ENCODE measurements around the gene SPATA12.

Gene SPATA12, protein sequence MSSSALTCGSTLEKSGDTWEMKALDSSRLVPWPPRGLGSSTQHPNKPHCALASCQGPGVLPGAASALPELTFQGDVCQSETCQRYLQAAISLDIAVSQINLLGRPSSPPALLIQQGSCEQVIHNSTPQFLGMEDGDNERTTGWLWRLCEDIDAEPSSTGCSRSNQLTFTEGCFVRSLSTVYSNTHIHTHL

DNA sequence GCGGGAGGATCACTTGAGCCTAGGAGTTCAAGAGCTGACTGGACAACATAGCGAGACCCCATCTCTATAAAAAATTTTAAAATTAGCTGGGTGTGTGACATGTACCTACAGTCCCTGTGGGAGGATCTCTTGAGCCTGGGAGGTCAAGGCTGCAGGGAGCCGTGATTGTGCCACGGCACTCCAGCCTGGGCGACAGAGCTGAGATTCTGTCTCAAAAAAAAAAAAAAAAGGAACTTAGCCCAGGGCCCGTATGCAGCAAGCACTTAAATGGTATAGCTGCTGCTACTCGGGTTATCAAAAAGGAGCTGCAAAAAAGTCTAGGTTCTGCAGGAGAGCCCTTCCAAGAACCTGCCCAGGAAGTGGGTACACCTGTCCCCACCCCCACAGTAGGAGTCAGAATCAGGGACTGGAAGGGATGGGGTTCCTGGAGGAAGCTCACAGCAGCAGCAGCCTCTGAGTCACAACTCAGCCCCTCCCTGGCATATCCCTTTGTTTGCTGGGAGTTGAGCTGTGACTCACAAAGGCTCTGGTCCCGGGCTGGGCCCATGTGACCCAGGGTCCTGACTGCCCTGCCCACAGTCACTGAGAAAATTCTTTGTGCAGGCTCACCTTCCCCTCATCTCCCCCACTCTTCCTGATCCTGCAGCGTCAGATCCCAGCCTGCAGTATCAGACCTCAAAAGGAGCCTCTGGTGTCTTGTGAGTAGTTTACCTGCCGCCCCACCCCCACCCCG is at the start of gene SPATA12:
SPATA12 (plus strand) TSS at position 576 of the 733 bp plus-strand sequence. CDS start 13,031 bp downstream, outside the sequence.
- peak; percentile 53 for DNase-seq (ENCODE audit: low read depth)

GRCh38 chr3:57011022-57011421 is 49.4 kb upstream of the SPATA12 start:
- DNase-seq (ENCODE audit: low read depth), result no peak

DNA sequence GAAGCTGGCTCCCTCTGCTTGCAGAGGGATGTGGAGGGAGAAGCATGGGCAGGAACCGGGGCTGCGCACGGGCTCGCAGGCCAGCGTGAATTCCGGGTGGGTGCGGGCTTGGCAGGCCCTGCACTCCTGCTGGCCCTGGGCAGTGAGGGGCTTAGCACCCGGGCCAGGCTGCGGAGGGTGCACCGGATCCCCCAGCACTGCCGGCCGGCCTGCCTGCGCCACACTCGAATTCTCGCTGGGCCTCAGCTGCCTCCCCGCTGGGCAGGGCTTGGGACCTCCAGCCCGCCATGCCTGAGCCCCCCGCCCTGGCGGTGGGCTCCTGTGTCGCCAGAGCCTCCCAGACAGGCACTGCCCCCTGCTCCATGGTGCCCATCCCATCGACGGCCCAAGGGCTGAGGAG is 47.6 kb upstream of the SPATA12 start:
- no peak for DNase-seq (ENCODE audit: low read depth)

GRCh38 chr3:57015350-57015729 is 45.1 kb upstream of the SPATA12 start:
- no peak for DNase-seq (ENCODE audit: low read depth)

- no peak for DNase-seq (ENCODE audit: low read depth)
These were observed 44.6 kb upstream of the SPATA12 start for GRCh38 chr3:57015912-57016311.

GRCh38 chr3:57017459-57017845 is 43.0 kb upstream of the SPATA12 start:
- DNase-seq (ENCODE audit: low read depth), result peak; percentile 45

GRCh38 chr3:57018246-57018645 is 42.2 kb upstream of the SPATA12 start:
- no peak for DNase-seq (ENCODE audit: low read depth)

GRCh38 chr3:57019057-57019456 is 41.4 kb upstream of the SPATA12 start:
- DNase-seq (ENCODE audit: low read depth), result no peak

- DNase-seq (ENCODE audit: low read depth), result no peak
These were observed 35.2 kb upstream of the SPATA12 start for GRCh38 chr3:57025237-57025636.

GRCh38 chr3:57026944-57027343 is 33.5 kb upstream of the SPATA12 start:
- no peak for DNase-seq (ENCODE audit: low read depth)

- DNase-seq (ENCODE audit: low read depth), result no peak
These were observed 31.1 kb upstream of the SPATA12 start for GRCh38 chr3:57029383-57029782.

- no peak for DNase-seq (ENCODE audit: low read depth)
These were observed 30.5 kb upstream of the SPATA12 start for GRCh38 chr3:57029924-57030323.

DNA sequence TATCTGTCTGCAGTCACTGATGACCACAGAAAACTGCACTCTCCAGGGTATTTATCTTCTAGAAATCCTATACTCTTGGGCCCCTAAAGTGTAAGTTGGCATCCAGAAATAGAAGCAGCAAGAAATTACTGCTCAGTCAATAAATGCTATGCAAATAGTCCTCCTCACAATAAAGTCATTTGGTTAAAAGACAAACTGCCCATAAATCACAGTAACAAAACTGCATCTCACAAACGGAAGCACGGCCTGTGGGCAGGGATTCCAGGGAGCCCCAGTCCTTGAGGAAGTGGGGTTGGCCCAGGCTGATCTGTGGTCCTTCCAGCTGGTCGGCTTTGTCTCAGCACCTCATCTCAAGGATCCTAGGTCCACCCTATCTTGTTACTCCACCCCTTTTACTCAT is 29.7 kb upstream of the SPATA12 start:
- no peak for DNase-seq (ENCODE audit: low read depth)

- DNase-seq (ENCODE audit: low read depth), result no peak
These were observed 28.6 kb upstream of the SPATA12 start for GRCh38 chr3:57031631-57032541.

- DNase-seq (ENCODE audit: low read depth), result no peak
These were observed 23.5 kb upstream of the SPATA12 start for GRCh38 chr3:57036952-57037351.

DNA sequence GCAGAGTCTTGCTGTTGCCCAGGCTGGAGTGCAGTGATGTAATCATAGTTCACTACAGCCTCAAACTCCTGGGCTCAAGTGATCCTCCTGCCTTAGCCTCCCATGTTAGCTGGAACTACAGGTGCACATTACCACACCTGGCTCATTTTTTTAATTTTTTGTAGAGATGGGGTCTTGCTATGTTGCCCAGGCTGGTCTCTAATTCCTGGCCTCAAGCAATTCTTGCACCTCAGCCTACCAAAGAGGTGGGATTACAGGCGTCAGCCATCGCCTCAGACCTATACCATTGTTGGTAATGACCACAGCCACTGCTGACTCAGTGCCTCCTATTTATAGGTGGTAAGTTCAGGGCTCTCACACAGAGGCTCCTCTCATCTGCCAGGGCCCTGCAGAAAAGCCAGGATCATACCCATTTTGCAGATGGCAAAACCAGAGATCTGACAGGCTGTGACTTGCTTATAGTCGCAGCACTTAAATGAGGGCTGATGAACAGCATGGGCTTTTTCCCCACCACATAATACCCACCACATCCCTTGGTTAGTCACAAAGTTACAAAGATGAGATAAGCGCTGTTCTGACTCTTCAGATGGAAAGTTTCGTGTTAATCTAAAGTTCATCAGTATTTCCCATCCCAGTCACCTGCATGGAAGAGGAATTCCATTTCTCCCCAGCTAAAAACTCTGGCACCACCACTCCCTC is 21.8 kb upstream of the SPATA12 start:
- DNase-seq (ENCODE audit: low read depth), result no peak

DNA sequence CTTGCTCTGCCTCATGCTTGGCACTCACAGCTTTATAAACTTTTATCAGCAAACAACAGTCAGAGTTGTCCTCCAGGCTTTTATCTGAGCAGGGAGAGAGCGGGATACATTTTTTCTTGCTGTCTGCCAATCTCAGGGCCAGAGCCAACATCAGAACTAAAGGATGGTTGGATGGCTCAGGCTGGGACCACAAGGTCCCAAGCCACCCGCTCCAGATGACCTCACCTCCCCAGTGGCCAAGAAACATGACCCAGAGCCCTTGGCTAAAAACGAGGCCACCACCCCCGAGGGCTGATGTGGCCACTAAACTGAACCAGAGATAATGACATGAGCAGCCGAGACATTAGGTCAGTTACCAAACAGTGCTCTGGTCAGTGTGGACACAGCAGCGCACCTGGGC is 18.8 kb upstream of the SPATA12 start:
- no peak for DNase-seq (ENCODE audit: low read depth)

- DNase-seq (ENCODE audit: low read depth), result no peak
These were observed 16.9 kb upstream of the SPATA12 start for GRCh38 chr3:57043518-57043917.

DNA sequence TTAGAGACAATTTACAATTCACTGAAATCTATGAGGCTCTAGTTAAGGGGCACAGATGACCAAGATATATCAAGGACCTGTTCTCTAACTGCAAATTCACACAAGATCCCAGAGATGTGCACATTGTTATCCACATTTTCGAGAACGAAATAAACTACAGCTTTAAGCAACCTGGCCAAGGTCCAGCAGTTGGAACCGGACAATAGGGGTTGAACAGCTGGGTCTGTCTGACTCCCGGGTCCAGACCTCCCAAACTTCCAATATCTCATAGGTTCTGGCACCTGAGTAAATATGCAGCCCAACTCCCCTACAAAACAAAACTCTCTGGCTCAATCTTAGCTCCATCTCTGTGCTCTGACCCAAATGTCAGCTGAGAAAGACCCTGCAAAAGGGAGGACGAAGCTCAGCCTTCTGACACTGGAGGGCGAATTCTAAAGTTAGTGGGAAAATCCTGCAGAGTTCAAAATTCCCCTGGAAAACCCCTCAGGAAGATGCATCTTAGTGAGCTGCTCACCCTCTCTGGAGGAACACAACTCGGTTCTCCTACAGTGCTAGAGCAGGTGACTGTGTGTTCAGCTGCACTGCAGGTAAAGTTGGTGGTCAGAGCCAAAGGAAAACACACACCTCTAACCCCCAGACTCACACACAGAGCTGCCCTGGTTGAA is 14.2 kb upstream of the SPATA12 start:
- DNase-seq (ENCODE audit: low read depth), result no peak

GRCh38 chr3:57048052-57048671 is 12.3 kb upstream of the SPATA12 start:
- DNase-seq (ENCODE audit: low read depth), result peak; percentile 36

GRCh38 chr3:57048728-57049127 is 11.7 kb upstream of the SPATA12 start:
- no peak for DNase-seq (ENCODE audit: low read depth)
